HG03575 (cell line): ENCODE measurements around the gene CCDC17.
A peak's percentile ranks its signal among the peaks of the same experiment; 100 is the strongest.

Experiments used
- ATAC-seq: cut with Tn5 transposase; IDR thresholded peaks from one replicate; pipeline ENCODE4 v1.9.1; 2021; ENCODE audit not compliant: unreplicated experiment, insufficient number of reproducible peaks, low FRiP score; ENCODE audit errors: extremely low read depth

Gene CCDC17

GRCh38 chr1:45585496-45586075 is 38.3 kb downstream of the CCDC17 start:
- ATAC-seq: no peak

- ATAC-seq: no peak
These were observed 38.8 kb downstream of the CCDC17 start for GRCh38 chr1:45585110-45585426.

- ATAC-seq: no peak
These were observed 39.3 kb downstream of the CCDC17 start for GRCh38 chr1:45584351-45585109.

- peak; percentile 19 for ATAC-seq
These were observed 40.0 kb downstream of the CCDC17 start, which contains the start of gene NASP for GRCh38 chr1:45583666-45584350. Gene NASP, plus strand, starts transcription at chr1:45584041. Its CDS starts 106 bp downstream, at chr1:45584147.

GRCh38 chr1:45583264-45583665 is 40.6 kb downstream of the CCDC17 start:
- peak; percentile 34 for ATAC-seq

- no peak for ATAC-seq
These were observed 49.7 kb downstream of the CCDC17 start for GRCh38 chr1:45574105-45574626.

- no peak for ATAC-seq
These were observed 50.5 kb downstream of the CCDC17 start for GRCh38 chr1:45573231-45573804.

- no peak for ATAC-seq
These were observed 53.2 kb downstream of the CCDC17 start for GRCh38 chr1:45570631-45571030.
